Astrocyte (in vitro differentiated cells and primary cell): ENCODE measurements around the gene FSIP1. TPM values are rescaled to one million over a fixed set of nuclear protein-coding genes. Genes with fewer than 3 reads are reported as not detected.

ENCODE experiments used
- DNase-seq: peaks from one replicate; pipeline ENCODE4 v3.0.0-alpha.2; 2010; ENCODE audit warnings: low read depth
- FAIRE-seq: peaks from 2 replicates; lab custom pipeline; 2011; peaks lifted over from hg19 to GRCh38; lab: Jason Lieb, UNC
- H2AFZ ChIP-seq: 2 replicates; pipeline ENCODE4 v1.6.0; 2012; ENCODE audit warnings: low read depth, low read length, inconsistent platforms
- H3K27ac ChIP-seq: 2 replicates; pipeline ENCODE4 v1.5.1; 2011; ENCODE audit warnings: low read depth, low read length, inconsistent platforms
- H3K27me3 ChIP-seq: 2 replicates; pipeline ENCODE4 v1.6.0; 2011; ENCODE audit warnings: low read length, inconsistent platforms; ENCODE audit not compliant: insufficient read depth
- H3K36me3 ChIP-seq: 2 replicates; pipeline ENCODE4 v1.5.1; 2011; ENCODE audit warnings: low read length, inconsistent platforms; ENCODE audit not compliant: insufficient read depth
- H3K4me1 ChIP-seq: 2 replicates; pipeline ENCODE4 v1.5.1; 2011; ENCODE audit warnings: low read length, inconsistent platforms; ENCODE audit not compliant: insufficient read depth
- H3K4me2 ChIP-seq: 2 replicates; pipeline ENCODE4 v1.6.0; 2012; ENCODE audit warnings: low read length, inconsistent platforms
- H3K4me3 ChIP-seq: 2 replicates; pipeline ENCODE4 v1.5.1; 2011; ENCODE audit warnings: low read depth, mild to moderate bottlenecking, low read length, inconsistent platforms; ENCODE audit not compliant: insufficient read depth
- H3K79me2 ChIP-seq: 2 replicates; pipeline ENCODE4 v1.6.0; 2012; ENCODE audit warnings: mild to moderate bottlenecking, low read length, inconsistent platforms; ENCODE audit not compliant: insufficient read depth
- H3K9ac ChIP-seq: 2 replicates; pipeline ENCODE4 v1.6.0; 2012; ENCODE audit warnings: mild to moderate bottlenecking, low read length, inconsistent platforms
- H3K9me3 ChIP-seq: 2 replicates; pipeline ENCODE4 v1.5.1; 2012; ENCODE audit warnings: low read depth, mild to moderate bottlenecking, low read length, inconsistent platforms; ENCODE audit not compliant: insufficient read depth
- H4K20me1 ChIP-seq: 2 replicates; pipeline ENCODE4 v1.6.0; 2012; ENCODE audit warnings: low read length, inconsistent platforms; ENCODE audit not compliant: insufficient read depth
- H3K27ac Mint-ChIP-seq: one replicate; pipeline ENCODE4 v1.8.0; 2021; ENCODE audit warnings: mild to moderate bottlenecking, mixed read lengths; ENCODE audit not compliant: unreplicated experiment
- H3K27me3 Mint-ChIP-seq: one replicate; pipeline ENCODE4 v1.8.0; 2021; ENCODE audit warnings: low read depth, mixed read lengths; ENCODE audit not compliant: unreplicated experiment
- H3K36me3 Mint-ChIP-seq: one replicate; pipeline ENCODE4 v1.8.0; 2021; ENCODE audit warnings: low read depth, mixed read lengths; ENCODE audit not compliant: unreplicated experiment
- H3K4me1 Mint-ChIP-seq: one replicate; pipeline ENCODE4 v1.8.0; 2021; ENCODE audit warnings: low read depth, mixed read lengths; ENCODE audit not compliant: unreplicated experiment
- H3K4me3 Mint-ChIP-seq: one replicate; pipeline ENCODE4 v1.8.0; 2021; ENCODE audit warnings: mild to moderate bottlenecking, moderate library complexity, mixed read lengths; ENCODE audit not compliant: unreplicated experiment
- H3K9me3 Mint-ChIP-seq: one replicate; pipeline ENCODE4 v1.8.0; 2021; ENCODE audit warnings: mild to moderate bottlenecking, mixed read lengths; ENCODE audit not compliant: unreplicated experiment
- EZH2 ChIP-seq: IDR thresholded peaks from 2 replicates; pipeline ENCODE4 v1.6.1; 2012; ENCODE audit warnings: mild to moderate bottlenecking, low read length, inconsistent platforms; ENCODE audit not compliant: insufficient read depth
- total RNA-seq: library from RNA; stranded (reverse); gene quantifications from 2 replicates; pipeline ENCODE4 v1.2.1, GENCODE V29; 2021
- TF ChIP-seq, protein P1 (sequence below): IDR thresholded peaks from 2 replicates; pipeline ENCODE4 v1.5.1; 2011; ENCODE audit warnings: low read depth, mild to moderate bottlenecking, inconsistent platforms, low read length, moderate library complexity; ENCODE audit not compliant: insufficient read depth

Gene FSIP1
- total RNA-seq, 1 donor from 2014 or later, result 0.77 TPM

DNA sequence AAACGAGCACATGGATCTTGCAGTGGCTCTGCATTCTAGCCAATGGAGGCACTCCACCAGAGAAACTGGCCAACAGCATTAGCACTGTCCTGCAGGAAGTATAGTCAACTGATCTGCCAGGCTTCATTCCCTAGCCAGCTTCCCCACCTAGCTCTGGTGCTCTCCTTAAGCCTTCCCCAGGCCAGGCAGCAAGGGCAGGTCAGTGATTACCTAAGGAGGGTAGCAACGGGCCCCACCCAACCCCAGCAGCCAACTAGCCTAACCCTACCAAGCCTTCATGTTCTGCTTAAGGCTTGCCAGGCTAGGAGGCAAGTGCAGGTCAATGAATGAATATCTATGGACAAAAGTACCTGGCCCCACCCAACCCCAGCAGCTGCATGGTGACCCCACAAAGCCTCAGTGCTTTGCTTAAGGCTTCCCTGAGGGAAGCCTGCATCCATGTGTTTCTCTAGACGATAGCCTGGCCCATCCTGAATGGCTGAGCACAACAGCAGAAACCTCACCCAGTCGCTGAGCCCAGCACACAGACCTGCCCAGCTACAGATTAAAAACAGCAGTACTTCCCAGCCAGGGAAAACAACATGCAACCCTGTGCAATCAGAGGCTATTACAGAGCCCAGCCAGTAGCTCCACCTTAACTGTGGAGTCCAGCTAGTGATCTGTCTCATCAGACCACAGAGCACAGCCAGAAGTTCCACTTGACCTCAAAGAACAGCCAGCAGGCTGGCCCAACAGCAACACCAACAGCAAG, 173.3 kb downstream of the FSIP1 start:
- Histone ChIP-seq H3K9ac (no peak overlapping the region), H3K4me2 (no peak overlapping the region), H2AFZ (no peak overlapping the region), H3K27me3 (no peaks in the 10 kb centered on the region), H3K27ac (no peak overlapping the region), H3K4me1 (no peaks in the 10 kb centered on the region), H4K20me1 (no peaks in the 10 kb centered on the region), H3K9me3 (no peaks in the 10 kb centered on the region), H3K4me3 (no peak overlapping the region), H3K79me2 (no peaks in the 10 kb centered on the region), H3K36me3 (no peaks in the 10 kb centered on the region)
- DNase-seq (no peak), FAIRE-seq (no peak)
- peaks cover 3% of the 10 kb centered on the region for H3K4me1 Mint-ChIP-seq
- peaks cover 18% of the 10 kb centered on the region for H3K9me3 Mint-ChIP-seq
- no peak overlapping the region for H3K27ac Mint-ChIP-seq
- TF ChIP-seq, protein P1, sequence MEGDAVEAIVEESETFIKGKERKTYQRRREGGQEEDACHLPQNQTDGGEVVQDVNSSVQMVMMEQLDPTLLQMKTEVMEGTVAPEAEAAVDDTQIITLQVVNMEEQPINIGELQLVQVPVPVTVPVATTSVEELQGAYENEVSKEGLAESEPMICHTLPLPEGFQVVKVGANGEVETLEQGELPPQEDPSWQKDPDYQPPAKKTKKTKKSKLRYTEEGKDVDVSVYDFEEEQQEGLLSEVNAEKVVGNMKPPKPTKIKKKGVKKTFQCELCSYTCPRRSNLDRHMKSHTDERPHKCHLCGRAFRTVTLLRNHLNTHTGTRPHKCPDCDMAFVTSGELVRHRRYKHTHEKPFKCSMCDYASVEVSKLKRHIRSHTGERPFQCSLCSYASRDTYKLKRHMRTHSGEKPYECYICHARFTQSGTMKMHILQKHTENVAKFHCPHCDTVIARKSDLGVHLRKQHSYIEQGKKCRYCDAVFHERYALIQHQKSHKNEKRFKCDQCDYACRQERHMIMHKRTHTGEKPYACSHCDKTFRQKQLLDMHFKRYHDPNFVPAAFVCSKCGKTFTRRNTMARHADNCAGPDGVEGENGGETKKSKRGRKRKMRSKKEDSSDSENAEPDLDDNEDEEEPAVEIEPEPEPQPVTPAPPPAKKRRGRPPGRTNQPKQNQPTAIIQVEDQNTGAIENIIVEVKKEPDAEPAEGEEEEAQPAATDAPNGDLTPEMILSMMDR, result no peak
- H3K36me3 Mint-ChIP-seq, result peaks cover 5% of the 10 kb centered on the region
- H3K4me3 Mint-ChIP-seq, result no peak overlapping the region
- no peaks in the 10 kb centered on the region for H3K27me3 Mint-ChIP-seq

DNA sequence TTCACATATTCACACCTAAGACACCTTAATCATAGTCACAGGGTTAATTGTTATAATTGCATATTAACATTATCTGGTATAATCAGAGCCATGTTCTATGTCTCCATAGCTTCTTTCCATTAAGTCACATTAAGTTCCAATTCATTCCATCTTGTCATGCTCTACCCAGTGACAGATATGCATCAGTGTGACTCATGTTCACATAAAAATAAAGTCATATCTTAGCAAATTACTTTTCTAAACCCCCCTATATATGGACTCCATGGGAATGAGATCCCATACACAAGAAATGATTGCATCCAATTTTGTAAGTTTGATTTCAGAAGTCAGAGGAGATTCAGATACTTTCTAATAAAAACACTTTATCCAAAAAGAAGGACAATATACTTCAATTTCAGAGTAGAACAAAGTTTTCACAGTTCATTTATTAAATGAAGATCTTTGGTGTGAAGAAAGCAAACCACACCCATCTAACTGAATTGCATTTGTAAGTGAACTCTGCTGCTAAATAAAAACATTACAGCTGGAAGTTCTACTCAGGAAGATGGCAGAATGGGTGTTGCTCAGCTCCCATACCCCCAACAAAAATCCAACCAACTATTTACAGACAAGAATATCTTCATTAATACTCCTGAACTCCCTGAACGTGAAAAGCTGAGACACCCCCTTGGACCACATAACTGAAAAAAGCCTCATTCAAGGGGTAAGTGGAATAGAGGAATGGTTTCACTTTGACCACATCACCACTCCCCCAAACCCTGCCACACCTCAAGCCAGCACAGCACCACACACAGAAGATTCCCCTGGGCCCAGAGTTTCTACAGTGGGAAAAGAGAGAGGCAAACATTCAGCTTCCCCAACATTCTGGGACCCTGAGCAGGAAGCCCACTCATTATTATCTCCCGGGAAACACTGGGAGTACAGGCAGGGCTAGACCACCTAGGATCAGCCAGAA, 174.2 kb downstream of the FSIP1 start:
- H3K4me3 Mint-ChIP-seq, result no peak overlapping the region
- Histone ChIP-seq H3K4me1 (no peaks in the 10 kb centered on the region), H2AFZ (no peak overlapping the region), H3K4me2 (no peak overlapping the region), H3K9me3 (no peaks in the 10 kb centered on the region), H3K27me3 (no peaks in the 10 kb centered on the region), H3K9ac (no peak overlapping the region), H3K4me3 (no peak overlapping the region), H3K36me3 (no peaks in the 10 kb centered on the region), H3K79me2 (no peaks in the 10 kb centered on the region), H4K20me1 (no peaks in the 10 kb centered on the region), H3K27ac (no peak overlapping the region)
- H3K4me1 Mint-ChIP-seq, result peaks cover 3% of the 10 kb centered on the region
- H3K36me3 Mint-ChIP-seq, result peaks cover 3% of the 10 kb centered on the region
- no peak for TF ChIP-seq EZH2
- TF ChIP-seq, protein P1, result no peak
- H3K27ac Mint-ChIP-seq, result no peak overlapping the region
- DNase-seq (no peak), FAIRE-seq (no peak)
- H3K27me3 Mint-ChIP-seq, result no peaks in the 10 kb centered on the region
- peaks cover 15% of the 10 kb centered on the region for H3K9me3 Mint-ChIP-seq
